ENCODE results near the gene IKZF2. TPM values are rescaled to one million over a fixed set of nuclear protein-coding genes. Genes with fewer than 3 reads are reported as not detected.

IKZF2 gene
- total RNA-seq, 2 donors from 2014 or later: 4.5 to 4.8 TPM

DNA sequence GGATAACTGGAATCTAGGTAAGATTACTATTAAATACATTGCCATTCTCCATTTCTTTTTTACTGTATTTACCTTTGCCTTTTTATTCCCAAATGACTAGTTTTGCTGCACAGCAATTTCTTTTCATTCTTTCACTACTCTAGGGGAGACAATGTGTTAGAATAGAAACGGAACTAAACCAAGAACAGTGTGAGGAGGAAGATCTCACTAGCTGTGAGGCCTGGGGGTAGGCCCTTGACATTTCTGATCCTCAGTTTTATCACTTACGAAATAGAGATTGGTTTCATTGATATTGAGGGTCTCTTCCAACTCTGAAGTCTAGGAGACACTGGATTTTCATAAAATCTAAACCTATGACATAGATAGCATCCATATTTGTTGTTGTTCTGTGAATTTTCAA lies 191.1 kb downstream of the IKZF2 start:
- Histone ChIP-seq H3K9me3 (no peaks in the 10 kb centered on the region), H3K4me1 (no peaks in the 10 kb centered on the region), H3K27ac (no peak overlapping the region), H3K36me3 (no peaks in the 10 kb centered on the region), H3K9ac (ENCODE audit: low read depth in 2 of 2, low read length in 2 of 2) (no peak overlapping the region), H3K27me3 (no peaks in the 10 kb centered on the region), H3K4me3 (no peak overlapping the region)
- intact Hi-C loops (cut with DNase I): no loop called here
- TF ChIP-seq, protein P1, sequence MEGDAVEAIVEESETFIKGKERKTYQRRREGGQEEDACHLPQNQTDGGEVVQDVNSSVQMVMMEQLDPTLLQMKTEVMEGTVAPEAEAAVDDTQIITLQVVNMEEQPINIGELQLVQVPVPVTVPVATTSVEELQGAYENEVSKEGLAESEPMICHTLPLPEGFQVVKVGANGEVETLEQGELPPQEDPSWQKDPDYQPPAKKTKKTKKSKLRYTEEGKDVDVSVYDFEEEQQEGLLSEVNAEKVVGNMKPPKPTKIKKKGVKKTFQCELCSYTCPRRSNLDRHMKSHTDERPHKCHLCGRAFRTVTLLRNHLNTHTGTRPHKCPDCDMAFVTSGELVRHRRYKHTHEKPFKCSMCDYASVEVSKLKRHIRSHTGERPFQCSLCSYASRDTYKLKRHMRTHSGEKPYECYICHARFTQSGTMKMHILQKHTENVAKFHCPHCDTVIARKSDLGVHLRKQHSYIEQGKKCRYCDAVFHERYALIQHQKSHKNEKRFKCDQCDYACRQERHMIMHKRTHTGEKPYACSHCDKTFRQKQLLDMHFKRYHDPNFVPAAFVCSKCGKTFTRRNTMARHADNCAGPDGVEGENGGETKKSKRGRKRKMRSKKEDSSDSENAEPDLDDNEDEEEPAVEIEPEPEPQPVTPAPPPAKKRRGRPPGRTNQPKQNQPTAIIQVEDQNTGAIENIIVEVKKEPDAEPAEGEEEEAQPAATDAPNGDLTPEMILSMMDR (IDR thresholded peaks at IDR 0.05): no peak
- DNase-seq: no peak

DNA sequence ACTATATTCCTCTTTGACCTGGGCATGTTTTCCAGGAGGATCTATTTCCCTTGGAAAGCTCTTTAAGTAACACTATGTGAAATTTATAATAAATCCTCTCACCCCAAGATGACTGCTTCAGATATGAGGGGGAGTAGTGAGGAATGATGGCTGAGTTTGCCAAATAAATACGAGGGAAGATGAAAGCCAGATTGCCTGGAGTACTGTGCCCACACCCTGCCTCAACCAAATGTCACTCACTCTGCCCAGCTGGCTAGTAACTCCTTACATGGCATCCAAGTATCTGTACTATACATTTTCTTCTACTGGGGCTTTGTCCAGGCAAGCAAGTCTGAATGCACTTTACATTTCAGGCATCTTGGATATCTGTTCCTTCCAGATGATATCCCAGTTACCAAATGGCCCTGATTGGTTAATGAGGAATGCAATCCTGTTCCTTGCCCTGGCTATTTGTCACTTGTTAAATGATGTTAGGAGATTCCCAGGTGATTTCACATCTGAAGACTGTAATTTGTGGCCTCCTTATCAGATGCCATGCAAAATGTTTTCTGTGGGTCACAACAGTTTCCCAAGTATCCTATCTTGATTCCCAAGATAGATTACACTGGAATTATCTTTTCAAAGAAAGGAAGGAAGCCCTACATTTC lies 191.8 kb downstream of the IKZF2 start:
- H3K27me3 ChIP-seq: no peaks in the 10 kb centered on the region
- no peak overlapping the region for H3K27ac ChIP-seq
- intact Hi-C loops (cut with DNase I): no loop called here

DNA sequence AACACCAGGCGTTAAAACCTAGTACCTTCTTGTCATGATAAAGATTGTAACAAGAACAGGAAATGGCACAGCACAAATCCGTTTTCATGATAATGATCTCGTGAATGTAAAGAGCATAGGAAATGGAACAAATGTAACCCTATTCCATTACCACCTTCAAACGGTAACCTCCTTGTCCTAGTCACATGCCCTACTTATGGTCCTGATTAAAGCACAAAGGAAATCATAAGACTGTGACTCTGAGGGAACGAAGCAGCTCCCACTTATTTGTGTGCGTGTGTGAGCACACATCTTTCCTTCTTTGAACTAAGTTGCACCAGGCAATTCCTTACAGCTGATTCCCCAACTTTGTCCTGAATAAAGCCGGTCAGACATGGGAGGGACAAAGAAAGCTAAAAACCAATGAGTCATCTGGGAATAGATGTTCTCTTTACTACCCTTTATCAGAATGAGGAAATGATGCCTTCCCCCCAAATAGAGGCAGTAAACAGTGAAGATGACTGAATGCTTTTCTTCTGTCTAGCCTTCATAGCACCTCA lies 192.6 kb downstream of the IKZF2 start:
- no peak overlapping the region for H3K4me3 ChIP-seq
- TF ChIP-seq, protein P1 (IDR thresholded peaks at IDR 0.05): no peak
- no peaks in the 10 kb centered on the region for H3K4me1 ChIP-seq
- no peak overlapping the region for H3K9ac ChIP-seq (ENCODE audit: low read depth in 2 of 2, low read length in 2 of 2)
- no peak overlapping the region for H3K27ac ChIP-seq
- no peak for DNase-seq
- no peaks in the 10 kb centered on the region for H3K36me3 ChIP-seq
- no peaks in the 10 kb centered on the region for H3K9me3 ChIP-seq
- no peaks in the 10 kb centered on the region for H3K27me3 ChIP-seq
- intact Hi-C loops (cut with DNase I): no loop called here

More for the DNA sequence above, 191.8 kb downstream of the IKZF2 start:
- Histone ChIP-seq H3K4me1 (no peaks in the 10 kb centered on the region), H3K4me3 (no peak overlapping the region), H3K9ac (ENCODE audit: low read depth in 2 of 2, low read length in 2 of 2) (no peak overlapping the region), H3K9me3 (no peaks in the 10 kb centered on the region), H3K36me3 (no peaks in the 10 kb centered on the region)
- DNase-seq: no peak
- TF ChIP-seq, protein P1 (IDR thresholded peaks at IDR 0.05): no peak

DNA sequence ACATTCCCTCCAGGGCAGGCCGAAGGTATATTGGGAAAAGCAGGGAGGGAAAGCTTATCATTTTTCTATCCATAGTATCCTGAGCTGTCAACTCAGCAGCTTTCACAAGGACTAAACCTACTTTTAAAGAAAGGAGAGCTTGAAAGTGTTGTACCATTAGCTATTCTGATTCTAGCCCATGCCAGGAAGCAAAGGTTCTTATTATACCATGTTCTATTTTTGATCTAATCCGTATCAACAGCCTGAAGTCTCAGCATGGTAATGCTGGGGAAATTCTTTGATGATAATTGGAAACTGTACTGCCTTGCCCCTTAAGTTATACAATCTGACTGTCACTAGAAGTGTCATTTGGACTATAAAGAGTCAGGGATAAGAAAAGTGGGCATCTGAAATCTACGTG lies 193.3 kb downstream of the IKZF2 start:
- Histone ChIP-seq H3K9me3 (no peaks in the 10 kb centered on the region), H3K27me3 (no peaks in the 10 kb centered on the region), H3K36me3 (no peaks in the 10 kb centered on the region), H3K9ac (ENCODE audit: low read depth in 2 of 2, low read length in 2 of 2) (no peak overlapping the region), H3K4me3 (no peak overlapping the region), H3K27ac (no peak overlapping the region), H3K4me1 (no peaks in the 10 kb centered on the region)
- TF ChIP-seq, protein P1 (IDR thresholded peaks at IDR 0.05): no peak
- intact Hi-C loops (cut with DNase I): no loop called here
- DNase-seq: no peak

DNA sequence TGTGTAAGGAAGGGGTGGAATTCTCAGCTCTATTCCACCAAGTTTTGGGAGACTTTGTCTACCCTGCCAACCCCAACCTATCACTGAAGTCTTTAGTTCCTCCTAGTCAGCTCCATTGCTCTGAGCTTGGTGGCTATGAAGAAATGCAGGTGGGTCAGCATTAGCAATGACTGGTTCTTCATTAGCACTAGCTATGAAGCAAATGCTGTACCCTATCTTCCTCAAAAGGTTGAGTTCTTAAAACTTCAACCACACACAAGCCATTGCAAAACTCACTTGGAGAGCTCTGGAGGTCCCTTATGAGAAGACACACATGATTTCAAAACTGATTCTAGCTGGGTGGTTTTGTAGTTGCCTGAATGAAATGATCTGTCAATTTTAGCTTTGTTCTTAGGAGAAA lies 193.8 kb downstream of the IKZF2 start:
- H3K27ac ChIP-seq: no peak overlapping the region
- H3K36me3 ChIP-seq: no peaks in the 10 kb centered on the region
- H3K4me3 ChIP-seq: no peak overlapping the region
- H3K27me3 ChIP-seq: no peaks in the 10 kb centered on the region
- no peak for DNase-seq
- TF ChIP-seq, protein P1 (IDR thresholded peaks at IDR 0.05): no peak
- no peak overlapping the region for H3K9ac ChIP-seq (ENCODE audit: low read depth in 2 of 2, low read length in 2 of 2)
- H3K4me1 ChIP-seq: no peaks in the 10 kb centered on the region
- no peaks in the 10 kb centered on the region for H3K9me3 ChIP-seq
- intact Hi-C loops (cut with DNase I): no loop called here
